ENCODE results near the gene MLLT3.

DNA sequence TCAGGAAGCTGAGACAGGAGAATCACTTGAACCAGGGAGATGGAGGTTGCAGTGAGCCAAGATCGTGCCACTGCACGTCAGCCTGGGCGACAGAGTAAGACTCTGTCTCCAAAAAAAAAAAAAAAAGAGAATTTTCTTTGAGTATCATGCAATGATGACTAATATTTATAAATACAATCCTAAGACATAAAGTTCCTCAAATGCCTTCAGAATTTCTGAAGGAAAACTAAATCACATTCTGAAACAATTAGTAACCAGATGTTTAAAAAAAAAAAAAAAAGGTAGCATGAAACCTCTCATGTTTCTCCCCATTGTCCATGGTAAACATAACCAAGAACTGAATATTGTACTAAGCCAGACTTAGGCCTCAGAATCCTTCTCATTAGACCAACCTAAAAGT, 23.1 kb downstream of the MLLT3 start:
- TF ChIP-seq, protein P1, sequence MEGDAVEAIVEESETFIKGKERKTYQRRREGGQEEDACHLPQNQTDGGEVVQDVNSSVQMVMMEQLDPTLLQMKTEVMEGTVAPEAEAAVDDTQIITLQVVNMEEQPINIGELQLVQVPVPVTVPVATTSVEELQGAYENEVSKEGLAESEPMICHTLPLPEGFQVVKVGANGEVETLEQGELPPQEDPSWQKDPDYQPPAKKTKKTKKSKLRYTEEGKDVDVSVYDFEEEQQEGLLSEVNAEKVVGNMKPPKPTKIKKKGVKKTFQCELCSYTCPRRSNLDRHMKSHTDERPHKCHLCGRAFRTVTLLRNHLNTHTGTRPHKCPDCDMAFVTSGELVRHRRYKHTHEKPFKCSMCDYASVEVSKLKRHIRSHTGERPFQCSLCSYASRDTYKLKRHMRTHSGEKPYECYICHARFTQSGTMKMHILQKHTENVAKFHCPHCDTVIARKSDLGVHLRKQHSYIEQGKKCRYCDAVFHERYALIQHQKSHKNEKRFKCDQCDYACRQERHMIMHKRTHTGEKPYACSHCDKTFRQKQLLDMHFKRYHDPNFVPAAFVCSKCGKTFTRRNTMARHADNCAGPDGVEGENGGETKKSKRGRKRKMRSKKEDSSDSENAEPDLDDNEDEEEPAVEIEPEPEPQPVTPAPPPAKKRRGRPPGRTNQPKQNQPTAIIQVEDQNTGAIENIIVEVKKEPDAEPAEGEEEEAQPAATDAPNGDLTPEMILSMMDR (CRISPR knock-in tag; IDR thresholded peaks at IDR 0.05) = no peak
- TF ChIP-seq, protein P2, sequence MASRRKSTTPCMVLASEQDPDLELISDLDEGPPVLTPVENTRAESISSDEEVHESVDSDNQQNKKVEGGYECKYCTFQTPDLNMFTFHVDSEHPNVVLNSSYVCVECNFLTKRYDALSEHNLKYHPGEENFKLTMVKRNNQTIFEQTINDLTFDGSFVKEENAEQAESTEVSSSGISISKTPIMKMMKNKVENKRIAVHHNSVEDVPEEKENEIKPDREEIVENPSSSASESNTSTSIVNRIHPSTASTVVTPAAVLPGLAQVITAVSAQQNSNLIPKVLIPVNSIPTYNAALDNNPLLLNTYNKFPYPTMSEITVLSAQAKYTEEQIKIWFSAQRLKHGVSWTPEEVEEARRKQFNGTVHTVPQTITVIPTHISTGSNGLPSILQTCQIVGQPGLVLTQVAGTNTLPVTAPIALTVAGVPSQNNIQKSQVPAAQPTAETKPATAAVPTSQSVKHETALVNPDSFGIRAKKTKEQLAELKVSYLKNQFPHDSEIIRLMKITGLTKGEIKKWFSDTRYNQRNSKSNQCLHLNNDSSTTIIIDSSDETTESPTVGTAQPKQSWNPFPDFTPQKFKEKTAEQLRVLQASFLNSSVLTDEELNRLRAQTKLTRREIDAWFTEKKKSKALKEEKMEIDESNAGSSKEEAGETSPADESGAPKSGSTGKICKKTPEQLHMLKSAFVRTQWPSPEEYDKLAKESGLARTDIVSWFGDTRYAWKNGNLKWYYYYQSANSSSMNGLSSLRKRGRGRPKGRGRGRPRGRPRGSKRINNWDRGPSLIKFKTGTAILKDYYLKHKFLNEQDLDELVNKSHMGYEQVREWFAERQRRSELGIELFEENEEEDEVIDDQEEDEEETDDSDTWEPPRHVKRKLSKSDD (CRISPR knock-in tag; IDR thresholded peaks at IDR 0.05; ENCODE audit: low read depth) = no peak
- TF ChIP-seq EZH2 (conservative IDR thresholded peaks at IDR 0.05; ENCODE audit: low read depth, low read length) = no peak

Measured in HepG2 (cell line).